ENCODE results near the gene SLK.
A peak's percentile ranks its signal among the peaks of the same experiment; 100 is the strongest.

SLK gene
- 130 to 215 reads per million in 2 donors for total RNA-seq

GRCh38 chr10:103966671-103967447 is at the start of gene SLK:
Gene SLK (plus strand): TSS chr10:103967140. CDS start chr10:103967746, 606 bp downstream.
- DNase-seq: peak; percentile 75

- no peak for DNase-seq
Observed at GRCh38 chr10:103917302-103918052, 49.5 kb upstream of the SLK start.

- DNase-seq: peak; percentile 92
Observed at GRCh38 chr10:103918053-103918846, 48.7 kb upstream of the SLK start, which contains the start of gene STN1. Gene STN1 (minus strand): TSS chr10:103918184. CDS start chr10:103917594, 590 bp downstream.

GRCh38 chr10:103919648-103920025 is 47.3 kb upstream of the SLK start:
- DNase-seq: no peak

GRCh38 chr10:103921248-103921647 is 45.7 kb upstream of the SLK start:
- no peak for DNase-seq

GRCh38 chr10:103921750-103922195 is 45.2 kb upstream of the SLK start:
- no peak for DNase-seq

- DNase-seq: no peak
Observed at GRCh38 chr10:103922659-103923058, 44.3 kb upstream of the SLK start.

GRCh38 chr10:103923502-103923901 is 43.4 kb upstream of the SLK start:
- DNase-seq: no peak

- DNase-seq: no peak
Observed at GRCh38 chr10:103925591-103925990, 41.3 kb upstream of the SLK start.

- DNase-seq: no peak
Observed at GRCh38 chr10:103926722-103927319, 40.1 kb upstream of the SLK start.

- no peak for DNase-seq
Observed at GRCh38 chr10:103928784-103929183, 38.2 kb upstream of the SLK start.

GRCh38 chr10:103929381-103929921 is 37.5 kb upstream of the SLK start:
- no peak for DNase-seq

GRCh38 chr10:103930449-103930848 is 36.5 kb upstream of the SLK start:
- DNase-seq: no peak

GRCh38 chr10:103930881-103931280 is 36.1 kb upstream of the SLK start:
- DNase-seq: no peak

GRCh38 chr10:103931603-103932002 is 35.3 kb upstream of the SLK start:
- no peak for DNase-seq

- no peak for DNase-seq
Observed at GRCh38 chr10:103932271-103932670, 34.7 kb upstream of the SLK start.

- DNase-seq: no peak
Observed at GRCh38 chr10:103932971-103933370, 34.0 kb upstream of the SLK start.

- DNase-seq: no peak
Observed at GRCh38 chr10:103933557-103934121, 33.3 kb upstream of the SLK start.

GRCh38 chr10:103934308-103934707 is 32.6 kb upstream of the SLK start:
- DNase-seq: no peak

GRCh38 chr10:103936022-103936421 is 30.9 kb upstream of the SLK start:
- no peak for DNase-seq

GRCh38 chr10:103939522-103939921 is 27.4 kb upstream of the SLK start:
- no peak for DNase-seq

- no peak for DNase-seq
Observed at GRCh38 chr10:103941801-103942200, 25.1 kb upstream of the SLK start.

Measured in T-helper 9 cell (primary cell).